K562 (cell line): ENCODE measurements around the gene TF. TPM values are rescaled to one million over a fixed set of nuclear protein-coding genes. Genes with fewer than 3 reads are reported as not detected.

Experiments used
- ARID2 ChIP-seq: fragments of 450-650 bp; IDR thresholded peaks from 2 replicates; pipeline ENCODE4 v1.6.1; 2017; ENCODE audit warnings: antibody characterized with exemption, mild to moderate bottlenecking
- ATF7 ChIP-seq: fragments of 450-650 bp; IDR thresholded peaks from 2 replicates; pipeline ENCODE4 v1.7.1; 2014; ENCODE audit warnings: mild to moderate bottlenecking, moderate library complexity
- BHLHE40 ChIP-seq: IDR thresholded peaks from 2 replicates; pipeline ENCODE4 v1.6.1; 2011; ENCODE audit warnings: low read length, improper control_type of control experiment
- DPF2 ChIP-seq: fragments of 450-650 bp; IDR thresholded peaks from 2 replicates; pipeline ENCODE4 v1.6.1; 2016
- E2F6 ChIP-seq, 2 experiments: IDR thresholded peaks; 2 replicates each; pipeline ENCODE4 v1.6.1; 2011; ENCODE audit warnings: borderline replicate concordance in 1 of 2, control low read depth in 1 of 2, low read depth in 1 of 2, low read length in 1 of 2, mild to moderate bottlenecking in 1 of 2, mixed read lengths in 1 of 2, moderate library complexity in 1 of 2; ENCODE audit not compliant: insufficient read depth in 1 of 2, insufficient read length in 1 of 2, poor library complexity in 1 of 2, severe bottlenecking in 1 of 2; ENCODE audit errors: extremely low read depth in 1 of 2
- EHMT2 ChIP-seq: fragments of 450-650 bp; IDR thresholded peaks from 2 replicates; pipeline ENCODE4 v1.6.1; 2018; ENCODE audit warnings: antibody characterized with exemption
- HDAC1 ChIP-seq, 2 experiments: fragments of 450-650 bp; IDR thresholded peaks; 2 replicates each; pipeline ENCODE4 v1.6.1; 2016 to 2017; ENCODE audit warnings: inconsistent platforms in 1 of 2, mild to moderate bottlenecking in 1 of 2, moderate library complexity in 1 of 2
- KLF10 ChIP-seq: fragments of 250-450 bp; sonication (Bioruptor Pico); IDR thresholded peaks from 2 replicates; pipeline ENCODE4 v1.6.1; 2021; ENCODE audit warnings: matching md5 sums
- KLF6 ChIP-seq: fragments of 250-450 bp; sonication (Bioruptor Pico); IDR thresholded peaks from 2 replicates; pipeline ENCODE4 v1.4.0; 2020; ENCODE audit warnings: mild to moderate bottlenecking, moderate library complexity, borderline replicate concordance
- MTA3 ChIP-seq: fragments of 450-650 bp; formaldehyde crosslinking; IDR thresholded peaks from 2 replicates; pipeline ENCODE4 v1.6.1; 2017; ENCODE audit warnings: mild to moderate bottlenecking, borderline replicate concordance
- PHF8 ChIP-seq: fragments of 200-600 bp; sonication (generic); IDR thresholded peaks from 2 replicates; pipeline ENCODE4 v1.6.1; 2012; ENCODE audit warnings: mixed run types, mild to moderate bottlenecking, inconsistent platforms, low read length, moderate library complexity, borderline replicate concordance
- PYGO2 ChIP-seq: fragments of 450-650 bp; IDR thresholded peaks from 2 replicates; pipeline ENCODE4 v1.6.1; 2016; ENCODE audit warnings: mild to moderate bottlenecking, missing genetic modification characterization, moderate library complexity, missing compliant biosample characterization
- TEAD4 ChIP-seq, 2 experiments: sonication (generic) in 1 of 2; formaldehyde crosslinking in 1 of 2; IDR thresholded peaks; 2 replicates each; pipeline versions ENCODE4 v1.6.1 to v1.8.0; 2012 to 2022; ENCODE audit warnings: borderline replicate concordance in 1 of 2, inconsistent platforms in 1 of 2, low read length in 1 of 2, mild to moderate bottlenecking in 1 of 2, missing genetic modification reagents in 1 of 2
- THRB ChIP-seq: fragments of 450-650 bp; formaldehyde crosslinking; conservative IDR thresholded peaks from 2 replicates; pipeline ENCODE4 v1.4.0; 2022; ENCODE audit warnings: mild to moderate bottlenecking, missing genetic modification characterization
- ZBTB2 ChIP-seq: fragments of 450-650 bp; IDR thresholded peaks from 2 replicates; pipeline ENCODE4 v1.6.1; 2016; ENCODE audit warnings: antibody characterized with exemption
- ZMIZ1 ChIP-seq, 2 experiments: fragments of 150-350 bp in 1 of 2; IDR thresholded peaks; 2 replicates each; pipeline ENCODE4 v1.6.1; 2012 to 2016; ENCODE audit warnings: low read depth in 2 of 2, low read length in 2 of 2, mild to moderate bottlenecking in 1 of 2, moderate library complexity in 1 of 2
- ZNF274 ChIP-seq: IDR thresholded peaks from 2 replicates; pipeline ENCODE4 v1.6.1; 2011; ENCODE audit warnings: low read depth, mild to moderate bottlenecking, low read length, moderate library complexity, borderline replicate concordance
- polyA plus RNA-seq, 8 experiments: library from polyadenylated mRNA; depleted of rRNA in 4 of 8; stranded (reverse) in 5 of 8; unstranded in 3 of 8; fragments of >200 nt; fragmentation: Nextera tagmentation in 2 of 8; fragmentation: Illumina TruSeq in 1 of 8; extraction: Ambion mirVana in 2 of 8; extraction: Trizol in 1 of 8; gene quantifications; 2 replicates each; pipeline versions ENCODE4 v1.2.1 to v1.2.3, GENCODE V29; 2011 to 2014; ENCODE audit warnings: inconsistent platforms in 1 of 8, missing spikeins in 1 of 8
- total RNA-seq, 7 experiments: library from RNA; depleted of rRNA in 6 of 7; stranded (reverse); fragments of >200 nt in 6 of 7; fragmentation: Illumina TruSeq in 2 of 7; extraction: Trizol in 2 of 7; gene quantifications; 2 replicates each; pipeline versions ENCODE4 v1.2.1 to v1.2.3, GENCODE V29; 2011 to 2021; ENCODE audit warnings: low replicate concordance in 1 of 7

The TF gene
- total and polyA plus RNA-seq, 9 of the 15 experiments (the other 6 are each of a cell fraction or from before 2014, with no cell fraction given) = 0.09 to 9.2 (median 3.1) TPM

- TF ChIP-seq TEAD4 (IDR thresholded peaks at IDR 0.05; ENCODE audit: low read length) (peak; percentile 89), TEAD4 (CRISPR knock-in tag; IDR thresholded peaks at IDR 0.05; ENCODE audit: borderline replicate concordance) (no peak), KLF10 (CRISPR knock-in tag) (no peak), THRB (CRISPR knock-in tag) (no peak), KLF6 (CRISPR knock-in tag) (no peak), ATF7 (peak; percentile 93), ARID2 (no peak), BHLHE40 (0 out of 2 replicates have a peak, but pooled peaks have one; percentile 11), PYGO2 (tag) (no peak), MTA3 (peak; percentile 65; the same call in 1 of the 2 replicates), E2F6 (IDR thresholded peaks at IDR 0.05; ENCODE audit: borderline replicate concordance in 1 of 2, extremely low read depth in 1 of 2, insufficient read depth in 1 of 2, insufficient read length in 1 of 2, low read depth in 1 of 2, low read length in 1 of 2, poor library complexity in 1 of 2, severe bottlenecking in 1 of 2) (peak in 1 of 2 experiments; percentile 9), HDAC1 (IDR thresholded peaks at IDR 0.05) (peak in 1 of 2 experiments; percentile 54; a peak in 2 of 4 replicates), DPF2 (peak; percentile 85), ZMIZ1 (IDR thresholded peaks at IDR 0.05; ENCODE audit: low read depth in 2 of 2, low read length in 2 of 2) (peak in 1 of 2 experiments; percentile 52; a peak in 1 of 4 replicates), ZBTB2 (no peak), PHF8 (no peak), EHMT2 (0 out of 2 replicates have a peak, but pooled peaks have one; percentile 6), ZNF274 (no peak)
Observed at GRCh38 chr3:133747907-133748639, 1.9 kb downstream of the TF start (continued).
